Liver (tissue), 9 donors: ENCODE results near the gene BMAL1. TPM values are rescaled to one million over a fixed set of nuclear protein-coding genes. Genes with fewer than 3 reads are reported as not detected.

Source experiments
- DNase-seq: peaks from one replicate; pipeline ENCODE4 v3.0.0-alpha.2; 2017; ENCODE audit warnings: low spot score
- H3K27ac ChIP-seq, 2 donors: one replicate each; pipeline ENCODE4 v1.7.0; 2013; ENCODE audit warnings: inconsistent platforms in 2 of 2, low read length in 2 of 2, control low read depth in 1 of 2, low read depth in 1 of 2, mild to moderate bottlenecking in 1 of 2
- H3K27me3 ChIP-seq, 4 donors: one replicate each; pipeline versions ENCODE4 v1.6.1 to v1.7.0; 2013; ENCODE audit warnings: low read length in 3 of 4, inconsistent platforms in 1 of 4, mild to moderate bottlenecking in 1 of 4, moderate library complexity in 1 of 4; ENCODE audit not compliant: control insufficient read depth in 4 of 4, insufficient read depth in 4 of 4
- H3K36me3 ChIP-seq, 4 donors: one replicate each; pipeline versions ENCODE4 v1.6.1 to v1.7.0; 2013; ENCODE audit warnings: low read length in 3 of 4, mild to moderate bottlenecking in 3 of 4, low read depth in 1 of 4, moderate library complexity in 1 of 4; ENCODE audit not compliant: control insufficient read depth in 4 of 4, insufficient read depth in 3 of 4
- H3K4me1 ChIP-seq, 4 donors: one replicate each; pipeline versions ENCODE4 v1.6.1 to v1.7.0; 2013; ENCODE audit warnings: low read length in 3 of 4, mild to moderate bottlenecking in 3 of 4, moderate library complexity in 1 of 4; ENCODE audit not compliant: control insufficient read depth in 4 of 4, insufficient read depth in 4 of 4
- H3K4me3 ChIP-seq, 3 donors: one replicate each; pipeline versions ENCODE4 v1.6.1 to v1.7.0; 2013; ENCODE audit warnings: low read length in 3 of 3, control low read depth in 1 of 3, low read depth in 1 of 3, mild to moderate bottlenecking in 1 of 3
- H3K9ac ChIP-seq, 2 donors: one replicate each; pipeline ENCODE4 v1.7.0; 2013; ENCODE audit warnings: low read length in 2 of 2, mild to moderate bottlenecking in 2 of 2, moderate library complexity in 2 of 2, control low read depth in 1 of 2, low read depth in 1 of 2
- H3K9me3 ChIP-seq, 4 donors: one replicate each; pipeline versions ENCODE4 v1.6.1 to v1.7.0; 2013; ENCODE audit warnings: low read length in 3 of 4; ENCODE audit not compliant: control insufficient read depth in 4 of 4
- EGR1 ChIP-seq, 2 donors: IDR thresholded peaks; 2 replicates each; pipeline ENCODE4 v1.6.1; 2016 to 2018; ENCODE audit warnings: antibody characterized with exemption in 2 of 2, low read depth in 2 of 2
- FOXA2 ChIP-seq: IDR thresholded peaks from 2 replicates; pipeline ENCODE4 v1.6.1; 2016; ENCODE audit warnings: antibody characterized with exemption
- GABPA ChIP-seq, 2 donors: IDR thresholded peaks in 1 of 2; conservative IDR thresholded peaks in 1 of 2; 2 replicates each; pipeline ENCODE4 v1.6.1; 2016; ENCODE audit warnings: antibody characterized with exemption in 2 of 2, mild to moderate bottlenecking in 1 of 2, moderate library complexity in 1 of 2
- HNF4A ChIP-seq, 2 donors: conservative IDR thresholded peaks; 2 replicates each; pipeline ENCODE4 v1.6.1; 2016; ENCODE audit warnings: antibody characterized with exemption in 2 of 2, mild to moderate bottlenecking in 2 of 2
- HNF4G ChIP-seq: IDR thresholded peaks from 2 replicates; pipeline ENCODE4 v1.6.1; 2016; ENCODE audit warnings: antibody characterized with exemption
- JUND ChIP-seq, 2 donors: IDR thresholded peaks; 2 replicates each; pipeline ENCODE4 v1.6.1; 2016; ENCODE audit warnings: antibody characterized with exemption in 2 of 2
- NR2F2 ChIP-seq: IDR thresholded peaks from 2 replicates; pipeline ENCODE4 v1.6.1; 2016; ENCODE audit warnings: antibody characterized with exemption
- RAD21 ChIP-seq, 2 donors: IDR thresholded peaks; 2 replicates each; pipeline ENCODE4 v1.6.1; 2016; ENCODE audit warnings: antibody characterized with exemption in 2 of 2, mild to moderate bottlenecking in 2 of 2
- RXRA ChIP-seq, 2 donors: IDR thresholded peaks; 2 replicates each; pipeline ENCODE4 v1.6.1; 2017 to 2018; ENCODE audit warnings: antibody characterized with exemption in 2 of 2, mild to moderate bottlenecking in 1 of 2
- SP1 ChIP-seq: IDR thresholded peaks from 2 replicates; pipeline ENCODE4 v1.6.1; 2018; ENCODE audit warnings: antibody characterized with exemption, mild to moderate bottlenecking
- YY1 ChIP-seq: IDR thresholded peaks from 2 replicates; pipeline ENCODE4 v1.6.1; 2016; ENCODE audit warnings: antibody characterized with exemption, mild to moderate bottlenecking
- WGBS: extraction: QIAGEN DNeasy Blood & Tissue Kit; methylation state at CpG from one replicate; pipeline ENCODE4 v1.1.7; 2013; 5-methylcytosine and 5-hydroxymethylcytosine counted together
- polyA plus RNA-seq, 2 donors: library from polyadenylated mRNA; stranded (reverse) in 1 of 2; unstranded in 1 of 2; fragments of 200-250 nt in 1 of 2; fragments of >200 nt in 1 of 2; fragmentation: Nextera tagmentation in 1 of 2; extraction: Ambion mirVana in 1 of 2; gene quantifications; one replicate each; pipeline versions ENCODE4 v1.2.1 to v1.2.3, GENCODE V29; 2013 to 2015
- total RNA-seq, 2 donors: library from RNA; depleted of rRNA; stranded (reverse); fragments of >200 nt; gene quantifications; one replicate each; pipeline ENCODE4 v1.2.3, GENCODE V29; 2014
- TF ChIP-seq, protein P1 (sequence below): IDR thresholded peaks from 2 replicates; pipeline ENCODE4 v1.6.1; 2016; ENCODE audit warnings: antibody characterized with exemption
- TF ChIP-seq, protein P2 (sequence below): IDR thresholded peaks from 2 replicates; pipeline ENCODE4 v1.6.1; 2016; ENCODE audit warnings: antibody characterized with exemption
- TF ChIP-seq, protein P3 (sequence below): fragments of 150-350 bp; IDR thresholded peaks from 2 replicates; pipeline ENCODE4 v1.5.1; 2017; ENCODE audit warnings: improper control_type of control experiment, low read depth, low read length; ENCODE audit not compliant: missing input control
- TF ChIP-seq, protein P4 (sequence below): IDR thresholded peaks from 2 replicates; pipeline ENCODE4 v1.6.1; 2016; ENCODE audit warnings: antibody characterized with exemption, mild to moderate bottlenecking
- donor health status: healthy.
- donor health status: healthy.
- donor health status: healthy.
- donor health status: healthy.
- donor health status: healthy.

The BMAL1 gene
- total and polyA plus RNA-seq, 4 donors = 4.7 to 39.0 (median 15.0) TPM

DNA sequence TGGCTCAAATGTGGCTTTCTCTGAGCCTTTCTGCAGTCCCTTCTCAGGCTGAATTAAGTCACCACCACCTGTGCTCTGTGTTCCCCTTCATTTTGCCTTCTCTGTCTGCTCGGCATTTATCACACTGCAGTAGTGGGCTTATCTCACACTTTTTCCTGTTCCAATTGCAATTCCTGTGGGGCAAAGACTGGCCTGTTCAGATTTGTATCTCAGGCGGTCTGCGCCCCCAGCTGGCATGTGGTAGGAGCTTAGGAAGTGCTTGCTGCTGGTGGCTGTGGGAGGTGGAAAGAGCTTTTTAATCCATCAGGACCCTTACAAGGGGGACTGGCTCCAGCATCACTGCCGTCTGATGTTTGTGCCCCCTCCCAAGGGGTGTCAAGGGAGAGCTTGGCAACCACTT is 21.2 kb downstream of the BMAL1 start:
- Histone ChIP-seq H3K27me3 (no peaks in the 10 kb centered on the region), H3K4me1 (peaks cover 16 to 37% (median 25%) of the 10 kb centered on the region in 4 donors), H3K4me3 (no peak overlapping the region), H3K36me3 (no peaks in the 10 kb centered on the region), H3K27ac (no peak overlapping the region), H3K9ac (no peak overlapping the region), H3K9me3 (no peaks in the 10 kb centered on the region)
- TF ChIP-seq YY1 = no peak
- TF ChIP-seq, protein P1, sequence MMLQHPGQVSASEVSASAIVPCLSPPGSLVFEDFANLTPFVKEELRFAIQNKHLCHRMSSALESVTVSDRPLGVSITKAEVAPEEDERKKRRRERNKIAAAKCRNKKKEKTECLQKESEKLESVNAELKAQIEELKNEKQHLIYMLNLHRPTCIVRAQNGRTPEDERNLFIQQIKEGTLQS = no peak
- TF ChIP-seq, protein P2, sequence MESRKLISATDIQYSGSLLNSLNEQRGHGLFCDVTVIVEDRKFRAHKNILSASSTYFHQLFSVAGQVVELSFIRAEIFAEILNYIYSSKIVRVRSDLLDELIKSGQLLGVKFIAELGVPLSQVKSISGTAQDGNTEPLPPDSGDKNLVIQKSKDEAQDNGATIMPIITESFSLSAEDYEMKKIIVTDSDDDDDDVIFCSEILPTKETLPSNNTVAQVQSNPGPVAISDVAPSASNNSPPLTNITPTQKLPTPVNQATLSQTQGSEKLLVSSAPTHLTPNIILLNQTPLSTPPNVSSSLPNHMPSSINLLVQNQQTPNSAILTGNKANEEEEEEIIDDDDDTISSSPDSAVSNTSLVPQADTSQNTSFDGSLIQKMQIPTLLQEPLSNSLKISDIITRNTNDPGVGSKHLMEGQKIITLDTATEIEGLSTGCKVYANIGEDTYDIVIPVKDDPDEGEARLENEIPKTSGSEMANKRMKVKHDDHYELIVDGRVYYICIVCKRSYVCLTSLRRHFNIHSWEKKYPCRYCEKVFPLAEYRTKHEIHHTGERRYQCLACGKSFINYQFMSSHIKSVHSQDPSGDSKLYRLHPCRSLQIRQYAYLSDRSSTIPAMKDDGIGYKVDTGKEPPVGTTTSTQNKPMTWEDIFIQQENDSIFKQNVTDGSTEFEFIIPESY = no peak
- TF ChIP-seq, protein P3, sequence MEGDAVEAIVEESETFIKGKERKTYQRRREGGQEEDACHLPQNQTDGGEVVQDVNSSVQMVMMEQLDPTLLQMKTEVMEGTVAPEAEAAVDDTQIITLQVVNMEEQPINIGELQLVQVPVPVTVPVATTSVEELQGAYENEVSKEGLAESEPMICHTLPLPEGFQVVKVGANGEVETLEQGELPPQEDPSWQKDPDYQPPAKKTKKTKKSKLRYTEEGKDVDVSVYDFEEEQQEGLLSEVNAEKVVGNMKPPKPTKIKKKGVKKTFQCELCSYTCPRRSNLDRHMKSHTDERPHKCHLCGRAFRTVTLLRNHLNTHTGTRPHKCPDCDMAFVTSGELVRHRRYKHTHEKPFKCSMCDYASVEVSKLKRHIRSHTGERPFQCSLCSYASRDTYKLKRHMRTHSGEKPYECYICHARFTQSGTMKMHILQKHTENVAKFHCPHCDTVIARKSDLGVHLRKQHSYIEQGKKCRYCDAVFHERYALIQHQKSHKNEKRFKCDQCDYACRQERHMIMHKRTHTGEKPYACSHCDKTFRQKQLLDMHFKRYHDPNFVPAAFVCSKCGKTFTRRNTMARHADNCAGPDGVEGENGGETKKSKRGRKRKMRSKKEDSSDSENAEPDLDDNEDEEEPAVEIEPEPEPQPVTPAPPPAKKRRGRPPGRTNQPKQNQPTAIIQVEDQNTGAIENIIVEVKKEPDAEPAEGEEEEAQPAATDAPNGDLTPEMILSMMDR = no peak
- TF ChIP-seq HNF4A (conservative IDR thresholded peaks at IDR 0.05) = no peak
- no peak for TF ChIP-seq GABPA (IDR thresholded peaks at IDR 0.05 in 1 of 2, conservative IDR thresholded peaks at IDR 0.05 in 1 of 2)
- TF ChIP-seq RAD21 (IDR thresholded peaks at IDR 0.05) = no peak
- TF ChIP-seq EGR1 (IDR thresholded peaks at IDR 0.05; ENCODE audit: low read depth in 2 of 2) = no peak
- TF ChIP-seq RXRA (IDR thresholded peaks at IDR 0.05) = no peak
- no peak for TF ChIP-seq JUND (IDR thresholded peaks at IDR 0.05)
- TF ChIP-seq HNF4G = no peak
- no peak for DNase-seq
- 74% methylated on average over 4 of the region's 4 CpGs for WGBS

DNA sequence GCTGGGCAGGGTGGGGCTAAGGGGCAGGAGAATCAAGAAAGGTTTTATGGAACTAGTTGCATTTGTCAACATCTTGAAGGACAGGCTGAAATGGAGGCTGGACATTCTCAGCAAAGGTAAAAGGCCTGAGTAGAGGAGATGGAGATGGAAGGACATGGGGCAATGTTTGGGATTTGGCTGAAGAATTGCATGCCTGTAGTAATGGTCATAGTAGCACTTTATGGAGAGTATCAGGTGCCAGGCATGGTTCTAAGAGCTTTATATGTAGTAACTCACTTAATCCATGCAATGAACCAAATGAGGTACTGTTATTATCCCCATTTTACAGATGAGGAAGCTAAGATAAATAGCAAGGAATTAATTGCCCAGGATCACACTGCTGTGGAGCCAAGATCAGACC is 23.9 kb downstream of the BMAL1 start:
- Histone ChIP-seq H3K36me3 (no peaks in the 10 kb centered on the region), H3K4me3 (no peak overlapping the region), H3K9me3 (no peaks in the 10 kb centered on the region), H3K27me3 (no peaks in the 10 kb centered on the region), H3K27ac (no peak overlapping the region), H3K4me1 (peaks cover 20 to 53% (median 25%) of the 10 kb centered on the region in 4 donors), H3K9ac (no peak overlapping the region)
- DNase-seq = no peak
- TF ChIP-seq HNF4A (conservative IDR thresholded peaks at IDR 0.05) (no peak), JUND (IDR thresholded peaks at IDR 0.05) (no peak), RAD21 (IDR thresholded peaks at IDR 0.05) (no peak), EGR1 (IDR thresholded peaks at IDR 0.05; ENCODE audit: low read depth in 2 of 2) (no peak), NR2F2 (no peak), SP1 (no peak), HNF4G (no peak), GABPA (IDR thresholded peaks at IDR 0.05 in 1 of 2, conservative IDR thresholded peaks at IDR 0.05 in 1 of 2) (no peak), YY1 (no peak), FOXA2 (no peak), RXRA (IDR thresholded peaks at IDR 0.05) (no peak)
- TF ChIP-seq, protein P3 = no peak
- TF ChIP-seq, protein P2 = no peak
- TF ChIP-seq, protein P4, sequence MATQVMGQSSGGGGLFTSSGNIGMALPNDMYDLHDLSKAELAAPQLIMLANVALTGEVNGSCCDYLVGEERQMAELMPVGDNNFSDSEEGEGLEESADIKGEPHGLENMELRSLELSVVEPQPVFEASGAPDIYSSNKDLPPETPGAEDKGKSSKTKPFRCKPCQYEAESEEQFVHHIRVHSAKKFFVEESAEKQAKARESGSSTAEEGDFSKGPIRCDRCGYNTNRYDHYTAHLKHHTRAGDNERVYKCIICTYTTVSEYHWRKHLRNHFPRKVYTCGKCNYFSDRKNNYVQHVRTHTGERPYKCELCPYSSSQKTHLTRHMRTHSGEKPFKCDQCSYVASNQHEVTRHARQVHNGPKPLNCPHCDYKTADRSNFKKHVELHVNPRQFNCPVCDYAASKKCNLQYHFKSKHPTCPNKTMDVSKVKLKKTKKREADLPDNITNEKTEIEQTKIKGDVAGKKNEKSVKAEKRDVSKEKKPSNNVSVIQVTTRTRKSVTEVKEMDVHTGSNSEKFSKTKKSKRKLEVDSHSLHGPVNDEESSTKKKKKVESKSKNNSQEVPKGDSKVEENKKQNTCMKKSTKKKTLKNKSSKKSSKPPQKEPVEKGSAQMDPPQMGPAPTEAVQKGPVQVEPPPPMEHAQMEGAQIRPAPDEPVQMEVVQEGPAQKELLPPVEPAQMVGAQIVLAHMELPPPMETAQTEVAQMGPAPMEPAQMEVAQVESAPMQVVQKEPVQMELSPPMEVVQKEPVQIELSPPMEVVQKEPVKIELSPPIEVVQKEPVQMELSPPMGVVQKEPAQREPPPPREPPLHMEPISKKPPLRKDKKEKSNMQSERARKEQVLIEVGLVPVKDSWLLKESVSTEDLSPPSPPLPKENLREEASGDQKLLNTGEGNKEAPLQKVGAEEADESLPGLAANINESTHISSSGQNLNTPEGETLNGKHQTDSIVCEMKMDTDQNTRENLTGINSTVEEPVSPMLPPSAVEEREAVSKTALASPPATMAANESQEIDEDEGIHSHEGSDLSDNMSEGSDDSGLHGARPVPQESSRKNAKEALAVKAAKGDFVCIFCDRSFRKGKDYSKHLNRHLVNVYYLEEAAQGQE = no peak
